HEK293 (cell line): Measurements from ENCODE around the gene PIP5K1B.

Experiments used
- CTCF ChIA-PET: fragments of 350-600 bp; formaldehyde crosslinking; extraction: SDS; loops from one replicate; lab custom pipeline; 2021; ENCODE audit warnings: antibody characterized with exemption; lab: Yijun Ruan, JAX
- POLR2A ChIA-PET: fragments of 300-600 bp; formaldehyde crosslinking; extraction: SDS; loops from one replicate; lab custom pipeline; 2020; ENCODE audit warnings: antibody characterized with exemption, inconsistent platforms; lab: Yijun Ruan, JAX
- H3K27ac ChIP-seq: fragments of 200-500 bp; sonication (Bioruptor generic); 2 replicates; pipeline ENCODE4 v1.5.1; 2014; ENCODE audit warnings: low read depth, low read length, control low read depth, inconsistent platforms; ENCODE audit errors: extremely low read depth
- H3K36me3 ChIP-seq, 2 experiments: fragments of 200-500 bp in 1 of 2; sonication (Bioruptor generic) in 1 of 2; 1 replicate in 1 of 2; 2 replicates in 1 of 2; pipeline ENCODE4 v1.5.1; 2014 to 2017; ENCODE audit warnings: inconsistent platforms in 2 of 2, low read length in 2 of 2; ENCODE audit not compliant: control insufficient read depth in 2 of 2, insufficient read depth in 1 of 2
- H3K4me1 ChIP-seq: fragments of 200-500 bp; sonication (Bioruptor generic); 2 replicates; pipeline ENCODE4 v1.5.1; 2014; ENCODE audit warnings: mild to moderate bottlenecking, low read length, inconsistent platforms; ENCODE audit not compliant: control insufficient read depth, insufficient read depth
- H3K4me3 ChIP-seq: 2 replicates; pipeline ENCODE4 v1.5.1; 2011; ENCODE audit warnings: low read depth, mild to moderate bottlenecking, control low read depth, low read length, moderate library complexity
- H3K9me3 ChIP-seq: fragments of 200-500 bp; sonication (Bioruptor generic); 2 replicates; pipeline ENCODE4 v1.5.1; 2014; ENCODE audit warnings: low read depth, low read length, inconsistent platforms; ENCODE audit not compliant: control insufficient read depth, insufficient read depth
- CTCF ChIP-seq: fragments of 450-650 bp; formaldehyde crosslinking; IDR thresholded peaks from 2 replicates; pipeline ENCODE4 v1.5.1; 2016; ENCODE audit warnings: missing biosample characterization, missing genetic modification characterization
- PATZ1 ChIP-seq: fragments of 450-650 bp; formaldehyde crosslinking; IDR thresholded peaks from 2 replicates; pipeline ENCODE4 v1.5.1; 2016; ENCODE audit warnings: missing biosample characterization, missing genetic modification characterization
- PRDM4 ChIP-seq: fragments of 450-650 bp; formaldehyde crosslinking; IDR thresholded peaks from 2 replicates; pipeline ENCODE4 v1.5.1; 2017; ENCODE audit warnings: missing biosample characterization, missing genetic modification characterization
- ZNF157 ChIP-seq: fragments of 450-650 bp; formaldehyde crosslinking; IDR thresholded peaks from 2 replicates; pipeline ENCODE4 v1.5.1; 2016; ENCODE audit warnings: missing biosample characterization, missing genetic modification characterization
- ZNF184 ChIP-seq: fragments of 450-650 bp; IDR thresholded peaks from 2 replicates; pipeline ENCODE4 v1.5.1; 2018; ENCODE audit warnings: missing biosample characterization, mild to moderate bottlenecking, missing genetic modification characterization
- ZNF223 ChIP-seq: fragments of 450-650 bp; formaldehyde crosslinking; IDR thresholded peaks from 2 replicates; pipeline ENCODE4 v1.5.1; 2016; ENCODE audit warnings: missing biosample characterization, missing genetic modification characterization
- ZNF26 ChIP-seq: fragments of 450-650 bp; formaldehyde crosslinking; IDR thresholded peaks from 2 replicates; pipeline ENCODE4 v1.5.1; 2016; ENCODE audit warnings: missing biosample characterization, missing genetic modification characterization
- ZNF266 ChIP-seq: fragments of 450-650 bp; formaldehyde crosslinking; IDR thresholded peaks from 2 replicates; pipeline ENCODE4 v1.5.1; 2016; ENCODE audit warnings: missing biosample characterization, missing genetic modification characterization, low read depth
- ZNF280C ChIP-seq: fragments of 450-650 bp; formaldehyde crosslinking; IDR thresholded peaks from 2 replicates; pipeline ENCODE4 v1.5.1; 2016; ENCODE audit warnings: missing biosample characterization, missing genetic modification characterization
- ZNF350 ChIP-seq: fragments of 450-650 bp; formaldehyde crosslinking; IDR thresholded peaks from 2 replicates; pipeline ENCODE4 v1.5.0; 2017; ENCODE audit warnings: missing biosample characterization, mild to moderate bottlenecking, missing genetic modification characterization
- ZNF416 ChIP-seq: fragments of 450-650 bp; formaldehyde crosslinking; IDR thresholded peaks from 2 replicates; pipeline ENCODE4 v1.5.1; 2016; ENCODE audit warnings: missing biosample characterization, missing genetic modification characterization
- ZNF514 ChIP-seq: fragments of 450-650 bp; formaldehyde crosslinking; IDR thresholded peaks from 2 replicates; pipeline ENCODE4 v1.5.1; 2016; ENCODE audit warnings: missing biosample characterization, missing genetic modification characterization
- ZNF555 ChIP-seq: fragments of 450-650 bp; formaldehyde crosslinking; conservative IDR thresholded peaks from 2 replicates; pipeline ENCODE4 v1.5.1; 2017; ENCODE audit warnings: missing biosample characterization, mild to moderate bottlenecking, missing genetic modification characterization, inconsistent platforms
- ZNF610 ChIP-seq: fragments of 450-650 bp; formaldehyde crosslinking; IDR thresholded peaks from 2 replicates; pipeline ENCODE4 v1.5.1; 2016; ENCODE audit warnings: missing biosample characterization, missing genetic modification characterization, borderline replicate concordance
- ZNF645 ChIP-seq: fragments of 450-650 bp; formaldehyde crosslinking; IDR thresholded peaks from 2 replicates; pipeline ENCODE4; 2016; ENCODE audit warnings: missing biosample characterization, missing genetic modification characterization
- ZNF747 ChIP-seq: fragments of 450-650 bp; formaldehyde crosslinking; IDR thresholded peaks from 2 replicates; pipeline ENCODE4 v1.5.1; 2016; ENCODE audit warnings: missing biosample characterization, missing genetic modification characterization
- ZNF843 ChIP-seq: fragments of 450-650 bp; formaldehyde crosslinking; IDR thresholded peaks from 2 replicates; pipeline ENCODE4 v1.5.1; 2016; ENCODE audit warnings: missing biosample characterization, missing genetic modification characterization
- ZSCAN18 ChIP-seq: fragments of 450-650 bp; formaldehyde crosslinking; IDR thresholded peaks from 2 replicates; pipeline ENCODE4 v1.5.1; 2016; ENCODE audit warnings: missing biosample characterization, missing genetic modification characterization
- ZSCAN5A ChIP-seq: fragments of 450-650 bp; formaldehyde crosslinking; IDR thresholded peaks from 2 replicates; pipeline ENCODE4 v1.5.1; 2016; ENCODE audit warnings: missing biosample characterization, missing genetic modification characterization

The PIP5K1B gene

GRCh38 chr9:68995776-68996175 lies 290.7 kb downstream of the PIP5K1B start:
- no peaks in the 10 kb centered on the region for H3K9me3 ChIP-seq
- no peaks in the 10 kb centered on the region for H3K36me3 ChIP-seq
- ChIA-PET POLR2A (interaction anchor here (0.7 kb wide), 1 partner anchor 16 kb away, joined by 4 read pairs; no protein-coding TSS in a partner anchor), CTCF (interaction anchor here (0.6 to 6.0 kb wide), 6 partner anchors 14 to 432 kb away, joined by 3 to 71 read pairs (median 3); no protein-coding TSS in a partner anchor)
- no peaks in the 10 kb centered on the region for H3K4me1 ChIP-seq
- TF ChIP-seq ZNF514 (tag by site-specific recombination) (no peak), PATZ1 (tag by site-specific recombination) (no peak), ZNF555 (tag by site-specific recombination) (no peak), ZNF184 (no peak), ZNF610 (tag by site-specific recombination) (no peak), CTCF (tag by site-specific recombination) (no peak), ZNF645 (tag by site-specific recombination) (no peak), ZNF350 (no peak), ZNF223 (tag by site-specific recombination) (no peak), ZNF416 (no peak), ZNF26 (no peak), ZNF266 (tag by site-specific recombination) (no peak), ZNF747 (tag by site-specific recombination) (no peak), ZNF157 (tag by site-specific recombination) (no peak), ZSCAN18 (tag by site-specific recombination) (no peak), ZSCAN5A (tag by site-specific recombination) (no peak), ZNF843 (tag by site-specific recombination) (no peak), PRDM4 (tag by site-specific recombination) (no peak), ZNF280C (tag by site-specific recombination) (no peak)
- no peak overlapping the region for H3K27ac ChIP-seq
- H3K4me3 ChIP-seq: no peak overlapping the region
